Dermis blood vessel endothelial cell (primary cell): ENCODE results near the gene OR2AT4. TPM values are rescaled to one million over a fixed set of nuclear protein-coding genes. Genes with fewer than 3 reads are reported as not detected.

ENCODE experiments used
- total RNA-seq: library from RNA; depleted of rRNA; stranded (reverse); fragments of >200 nt; gene quantifications from 2 replicates; pipeline ENCODE4 v1.2.3, GENCODE V29; 2014

OR2AT4 gene
- total RNA-seq, 1 donor from 2014 or later, result not detected

Other genes starting within 250 kb of the OR2AT4 start
- gene XRRA1, start 147.8 kb downstream of the OR2AT4 start, total RNA-seq, result 8.2 and 16.8 TPM in 2 replicates
- gene SPCS2, start 147.6 kb downstream of the OR2AT4 start, total RNA-seq, result 18.6 and 20.4 TPM in 2 replicates
- 7.0 and 8.3 TPM in 2 replicates for gene NEU3, start 107.9 kb downstream of the OR2AT4 start, total RNA-seq
- gene SLCO2B1, start 54.2 kb upstream of the OR2AT4 start, total RNA-seq, result 3.7 and 7.8 TPM in 2 replicates
- 0.17 TPM in 1 of 2 replicates, not detected in the other for gene TPBGL, start 143.9 kb upstream of the OR2AT4 start, total RNA-seq